CD4-positive, alpha-beta T cell treated with Interleukin-4 for 4 hours (primary cell): ENCODE measurements around the gene DLGAP4.

Experiments used
- DNase-seq: peaks from one replicate; pipeline ENCODE4 v3.0.0-alpha.2; 2020

Gene DLGAP4

GRCh38 chr20:36421641-36422040 is 115.5 kb downstream of the DLGAP4 start:
- no peak for DNase-seq

DNA sequence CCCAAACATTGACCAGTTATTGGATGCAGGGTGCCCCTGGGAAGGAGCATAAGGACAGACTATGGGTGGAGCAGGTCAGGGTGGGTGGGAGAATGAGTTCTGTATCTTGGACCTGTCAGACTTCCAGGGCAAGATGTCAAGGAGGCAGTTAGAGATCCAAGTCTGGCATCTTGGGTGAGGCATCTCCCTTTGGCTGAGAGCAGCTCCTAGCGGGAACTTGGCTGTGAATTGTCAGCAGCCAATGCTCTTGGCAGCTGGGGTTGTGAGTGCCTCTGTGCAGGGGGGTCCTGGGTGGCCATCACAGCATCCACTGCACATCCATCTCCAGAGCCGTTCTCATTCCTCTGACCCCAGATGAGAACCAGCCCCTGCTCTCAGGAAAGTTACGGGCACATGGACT is 118.2 kb downstream of the DLGAP4 start:
- no peak for DNase-seq

GRCh38 chr20:36425166-36425565 is 119.0 kb downstream of the DLGAP4 start:
- DNase-seq, result no peak

GRCh38 chr20:36431604-36432003 is 125.5 kb downstream of the DLGAP4 start:
- no peak for DNase-seq

- DNase-seq, result no peak
Measured at GRCh38 chr20:36432096-36432495, 126.0 kb downstream of the DLGAP4 start.

GRCh38 chr20:36434383-36434782 is 128.2 kb downstream of the DLGAP4 start:
- no peak for DNase-seq

DNA sequence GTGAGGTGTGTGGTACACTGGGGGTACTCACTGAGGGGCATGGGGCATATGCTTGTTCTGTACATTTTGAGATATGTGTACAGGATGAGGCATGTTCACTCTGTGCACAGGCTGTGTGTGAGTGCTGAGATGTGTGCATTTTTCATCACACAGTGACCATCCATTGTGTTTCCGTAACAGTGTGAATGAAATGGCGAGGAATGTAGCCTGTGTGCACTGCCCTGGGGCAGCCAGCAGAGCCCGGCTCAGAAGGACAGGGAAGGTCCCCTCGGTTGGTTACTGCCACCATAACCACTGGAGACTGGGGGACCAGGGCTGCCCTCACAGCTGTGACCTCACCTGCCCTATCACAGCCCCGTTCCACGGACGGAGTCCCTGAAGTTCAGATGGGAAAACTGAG is 129.0 kb downstream of the DLGAP4 start:
- DNase-seq, result no peak

- peak; percentile 79 for DNase-seq
Measured at GRCh38 chr20:36435592-36436541, 129.7 kb downstream of the DLGAP4 start.

DNA sequence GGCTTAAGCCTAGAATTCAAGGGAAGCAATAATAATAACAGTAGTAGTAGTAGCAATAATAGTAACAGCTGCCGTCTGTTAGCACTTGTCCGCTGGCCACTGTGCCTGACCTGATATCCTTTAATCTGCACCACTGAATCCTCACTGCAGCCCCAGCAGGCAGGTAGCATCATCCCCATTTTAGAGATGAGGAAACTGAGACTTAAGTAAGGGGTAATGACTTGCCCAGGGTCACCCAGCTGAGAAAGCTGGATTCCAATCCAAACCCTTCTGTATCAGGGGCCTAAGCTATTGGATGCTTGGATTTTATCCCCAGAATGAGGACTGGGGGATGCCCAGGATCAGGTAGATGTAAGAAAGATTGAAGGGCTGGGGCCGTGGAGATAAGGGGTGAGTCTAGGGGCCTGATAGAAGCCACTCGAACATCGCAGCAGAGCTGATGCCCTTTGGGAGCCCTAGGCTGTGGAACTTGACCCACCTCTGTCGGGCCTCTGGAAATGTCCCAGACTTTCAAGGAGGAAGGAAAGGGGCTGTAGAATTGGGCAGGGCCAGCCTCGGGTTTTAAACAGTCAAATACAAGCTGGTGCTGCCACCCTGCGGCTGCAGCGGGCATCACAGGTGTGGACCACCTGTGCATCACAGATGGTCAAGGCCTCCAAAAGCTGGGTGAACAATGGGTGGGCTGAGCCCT is 133.0 kb downstream of the DLGAP4 start:
- peak; percentile 58 for DNase-seq

DNA sequence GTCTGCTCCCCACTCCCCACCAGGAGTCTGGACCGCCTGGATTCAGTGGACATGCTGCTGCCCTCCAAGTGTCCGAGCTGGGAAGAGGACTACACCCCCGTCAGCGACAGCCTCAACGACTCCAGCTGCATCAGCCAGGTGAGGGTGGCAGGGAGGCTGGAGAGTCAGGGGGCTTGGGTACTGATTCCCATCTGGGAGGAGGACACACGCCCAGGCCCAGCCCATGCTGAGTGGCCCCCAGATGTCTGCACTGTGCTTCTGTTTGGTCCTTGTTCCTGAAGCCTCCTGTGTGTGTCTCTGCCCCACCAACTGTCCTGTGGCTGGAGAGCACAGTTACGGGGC is 133.6 kb downstream of the DLGAP4 start:
- no peak for DNase-seq

- no peak for DNase-seq
Measured at GRCh38 chr20:36440370-36441026, 134.4 kb downstream of the DLGAP4 start.

DNA sequence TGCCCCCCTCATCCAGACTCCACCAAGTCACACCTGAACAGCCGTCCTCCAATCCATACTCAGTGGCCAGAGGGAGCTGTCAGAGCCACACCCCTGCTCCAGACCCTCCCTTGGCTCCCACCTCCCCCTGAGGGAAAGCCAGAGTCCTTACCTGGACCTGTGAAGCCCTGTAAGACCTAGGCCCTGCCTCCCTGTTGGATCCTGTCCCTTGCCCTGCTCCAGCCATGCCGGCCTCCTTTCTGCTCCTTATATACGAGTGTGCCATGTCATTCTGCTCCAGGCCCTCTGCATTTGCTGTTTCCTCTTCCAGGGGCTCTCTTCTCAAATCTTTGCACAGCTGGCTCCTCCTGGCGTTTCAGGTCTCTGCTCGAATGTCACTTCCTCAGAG is 134.9 kb downstream of the DLGAP4 start:
- no peak for DNase-seq

GRCh38 chr20:36441416-36441815 is 135.3 kb downstream of the DLGAP4 start:
- no peak for DNase-seq

- DNase-seq, result no peak
Measured at GRCh38 chr20:36445847-36446246, 139.7 kb downstream of the DLGAP4 start.

- no peak for DNase-seq
Measured at GRCh38 chr20:36446557-36446956, 140.4 kb downstream of the DLGAP4 start.

GRCh38 chr20:36447101-36447500 is 141.0 kb downstream of the DLGAP4 start:
- DNase-seq, result no peak

DNA sequence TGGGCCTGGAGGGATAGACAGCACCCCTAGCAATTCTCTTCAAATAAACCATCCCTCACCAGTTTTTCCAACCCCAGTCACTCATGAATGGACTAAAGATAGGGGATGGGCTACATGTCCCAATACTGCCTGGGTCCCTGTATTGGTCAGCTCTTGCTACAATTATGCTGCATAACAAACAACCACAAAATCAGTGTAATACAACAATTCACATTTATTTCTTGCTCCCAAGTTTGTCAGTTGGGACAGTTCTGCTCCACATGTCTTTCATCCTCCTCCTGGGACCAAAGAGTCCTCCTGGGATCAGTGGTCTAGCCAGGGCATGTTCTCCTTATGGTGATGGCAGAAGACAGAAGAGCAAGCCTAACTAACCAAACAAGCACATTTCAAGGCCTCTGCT is 143.5 kb downstream of the DLGAP4 start:
- DNase-seq, result no peak

- DNase-seq, result no peak
Measured at GRCh38 chr20:36454332-36454697, 148.2 kb downstream of the DLGAP4 start.

DNA sequence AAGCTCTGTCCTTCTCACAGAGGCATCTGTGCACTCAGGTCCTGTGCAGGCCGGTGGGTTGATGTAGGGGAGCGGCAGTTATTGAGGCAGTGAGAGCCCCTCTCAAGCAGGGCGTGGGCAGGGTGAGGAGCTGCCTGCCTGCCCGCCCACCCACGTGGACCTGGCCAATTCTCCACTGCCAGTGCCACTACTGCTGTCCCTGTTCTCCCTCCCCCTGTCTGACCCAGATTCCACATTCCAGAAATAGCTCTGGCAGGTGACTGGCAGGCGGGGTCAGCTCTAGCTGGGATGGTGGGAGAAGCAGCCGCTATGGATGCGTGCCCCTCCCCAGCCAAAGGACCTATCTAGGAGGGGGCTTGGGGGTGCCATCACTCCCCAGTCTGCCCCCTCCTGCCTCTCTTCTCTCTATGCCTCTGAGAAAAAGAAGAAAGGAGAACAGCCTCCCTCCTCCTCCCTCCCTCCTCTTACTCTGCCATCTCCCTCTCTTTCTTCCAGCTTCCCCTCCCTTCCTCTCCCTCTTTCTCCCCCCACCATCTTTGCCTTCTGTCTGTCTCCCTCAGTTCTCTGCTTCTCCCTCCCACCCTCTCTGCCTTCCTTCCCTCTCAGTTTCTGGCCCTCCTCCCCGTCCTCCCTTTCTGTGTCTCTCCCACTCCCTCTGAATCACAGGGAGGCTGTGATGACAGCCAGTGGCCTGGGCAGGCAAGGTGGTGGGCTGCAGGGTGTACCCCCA is 148.7 kb downstream of the DLGAP4 start:
- DNase-seq, result no peak

- no peak for DNase-seq
Measured at GRCh38 chr20:36455972-36456625, 150.0 kb downstream of the DLGAP4 start.

DNA sequence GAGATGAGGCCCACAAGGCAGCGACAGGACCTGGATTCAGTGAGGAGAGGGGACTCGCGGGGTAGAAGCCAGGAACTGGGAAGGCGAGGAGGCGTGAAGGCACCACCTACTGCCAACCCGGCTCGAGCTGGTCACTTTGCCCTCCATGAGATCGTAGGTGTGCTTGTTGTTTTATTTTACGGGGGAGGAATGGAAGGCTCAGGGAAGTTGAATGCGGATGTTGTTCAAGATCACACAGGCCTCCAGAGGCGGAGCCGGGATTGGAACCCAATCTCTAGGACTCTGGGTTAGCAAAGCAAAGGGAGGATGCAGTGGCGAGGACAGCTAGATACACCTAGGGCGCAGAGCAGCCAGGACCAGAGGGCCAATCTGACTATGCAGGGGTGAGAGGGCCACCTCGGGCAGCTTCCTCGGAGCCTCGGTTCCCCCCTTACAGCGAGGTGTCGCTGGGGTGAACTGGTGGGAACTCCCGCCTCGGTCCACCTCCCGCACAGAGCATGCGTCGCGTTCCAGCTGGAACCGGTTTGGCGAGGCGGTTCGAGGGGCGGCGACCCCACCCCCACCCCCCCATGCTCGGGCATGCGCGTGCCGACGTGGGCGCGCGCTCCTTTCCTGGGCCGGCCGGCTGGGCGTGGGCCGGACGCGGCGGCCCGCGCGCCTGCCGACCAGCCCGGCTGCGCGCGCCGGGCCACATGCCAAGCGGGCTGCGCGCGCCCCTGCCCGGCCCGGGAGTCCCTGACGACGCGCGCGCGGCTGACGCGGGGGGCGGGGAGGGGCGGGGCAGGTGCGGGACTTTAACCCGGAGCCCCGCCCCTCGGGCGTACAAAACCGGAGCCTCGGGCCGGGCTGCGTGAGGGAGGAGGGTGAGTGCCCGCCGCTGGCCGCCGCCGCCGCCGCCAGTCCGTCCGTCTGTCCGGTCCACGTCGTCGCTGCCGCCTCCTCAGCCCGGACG is 154.8 kb downstream of the DLGAP4 start:
- DNase-seq, result peak; percentile 90
